ENCODE data around the gene PRKRIP1. TPM values are rescaled to one million over a fixed set of nuclear protein-coding genes. Genes with fewer than 3 reads are reported as not detected.

PRKRIP1 gene
- total RNA-seq, 1 donor from 2014 or later: 37.3 TPM

DNA sequence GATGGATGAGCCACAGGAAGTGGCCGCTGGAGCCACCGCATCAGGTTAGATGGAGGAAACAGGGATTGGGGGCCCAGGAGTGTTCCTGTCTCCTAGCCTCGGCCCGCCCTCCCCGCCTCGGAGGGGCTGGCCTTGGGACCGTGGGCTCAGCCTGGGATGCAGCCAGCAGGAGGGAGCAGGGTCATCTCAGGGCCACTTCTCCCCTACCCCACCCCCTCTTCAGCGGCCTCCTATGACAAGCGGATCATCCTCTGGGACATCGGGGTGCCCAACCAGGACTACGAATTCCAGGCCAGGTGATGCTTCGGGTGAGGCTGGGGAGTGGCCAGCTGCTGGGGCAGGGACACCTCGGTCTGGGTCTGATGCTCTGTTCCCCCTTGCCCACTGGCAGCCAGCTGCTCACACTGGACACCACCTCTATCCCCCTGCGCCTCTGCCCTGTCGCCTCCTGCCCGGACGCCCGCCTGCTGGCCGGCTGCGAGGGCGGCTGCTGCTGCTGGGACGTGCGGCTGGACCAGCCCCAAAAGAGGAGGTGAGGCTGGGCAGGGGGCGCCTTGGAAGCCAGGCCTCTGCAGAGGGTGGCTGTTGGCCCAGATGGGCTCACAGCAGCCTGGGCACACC, 73.3 kb downstream of the PRKRIP1 start:
- H3K9me3 Mint-ChIP-seq (ENCODE audit: unreplicated experiment): no peaks in the 10 kb centered on the region
- H3K9me3 ChIP-seq (ENCODE audit: insufficient read depth, low read depth, low read length): no peaks in the 10 kb centered on the region

GRCh38 chr7:102469972-102470825, 74.0 kb downstream of the PRKRIP1 start:
- no peaks in the 10 kb centered on the region for H3K4me1 Mint-ChIP-seq (ENCODE audit: low read depth, unreplicated experiment)
- Histone ChIP-seq H3K27me3 (ENCODE audit: insufficient read depth, low read length) (no peaks in the 10 kb centered on the region), H3K36me3 (ENCODE audit: insufficient read depth, low read length) (peaks cover 3% of the 10 kb centered on the region), H3K4me1 (ENCODE audit: insufficient read depth, low read length) (peaks cover 12% of the 10 kb centered on the region), H2AFZ (ENCODE audit: low read depth, low read length) (no peak overlapping the region), H3K79me2 (ENCODE audit: insufficient read depth, low read length) (peaks cover 9% of the 10 kb centered on the region), H3K9me3 (ENCODE audit: insufficient read depth, low read depth, low read length) (no peaks in the 10 kb centered on the region), H3K27ac (ENCODE audit: low read depth, low read length) (no peak overlapping the region), H3K4me3 (ENCODE audit: insufficient read depth, low read depth, low read length) (no peak overlapping the region), H4K20me1 (ENCODE audit: insufficient read depth, low read length) (peaks cover 27% of the 10 kb centered on the region), H3K4me2 (ENCODE audit: low read length) (no peak overlapping the region), H3K9ac (ENCODE audit: low read length) (no peak overlapping the region)
- TF ChIP-seq EZH2 (IDR thresholded peaks at IDR 0.05; ENCODE audit: insufficient read depth, low read length) (no peak), CTCF (IDR thresholded peaks at IDR 0.05; ENCODE audit: insufficient read depth, low read depth, low read length) (no peak)
- DNase-seq (ENCODE audit: low read depth): no peak
- H3K36me3 Mint-ChIP-seq (ENCODE audit: low read depth, unreplicated experiment): peaks cover 4% of the 10 kb centered on the region
- H3K27me3 Mint-ChIP-seq (ENCODE audit: low read depth, unreplicated experiment): no peaks in the 10 kb centered on the region
- no peak overlapping the region for H3K27ac Mint-ChIP-seq (ENCODE audit: unreplicated experiment)
- no peak overlapping the region for H3K4me3 Mint-ChIP-seq (ENCODE audit: unreplicated experiment)
- no peaks in the 10 kb centered on the region for H3K9me3 Mint-ChIP-seq (ENCODE audit: unreplicated experiment)
- no peak for FAIRE-seq

More for the DNA sequence above, 73.3 kb downstream of the PRKRIP1 start:
- DNase-seq (ENCODE audit: low read depth) (no peak), FAIRE-seq (no peak)
- H3K4me1 Mint-ChIP-seq (ENCODE audit: low read depth, unreplicated experiment): no peaks in the 10 kb centered on the region
- no peaks in the 10 kb centered on the region for H3K27me3 Mint-ChIP-seq (ENCODE audit: low read depth, unreplicated experiment)
- peaks cover 4% of the 10 kb centered on the region for H3K36me3 Mint-ChIP-seq (ENCODE audit: low read depth, unreplicated experiment)
- no peak overlapping the region for H3K27ac ChIP-seq (ENCODE audit: low read depth, low read length)
- peaks cover 27% of the 10 kb centered on the region for H4K20me1 ChIP-seq (ENCODE audit: insufficient read depth, low read length)
- peaks cover 3% of the 10 kb centered on the region for H3K36me3 ChIP-seq (ENCODE audit: insufficient read depth, low read length)
- H3K4me1 ChIP-seq (ENCODE audit: insufficient read depth, low read length): peaks cover 12% of the 10 kb centered on the region
- no peak overlapping the region for H2AFZ ChIP-seq (ENCODE audit: low read depth, low read length)
- H3K9ac ChIP-seq (ENCODE audit: low read length): no peak overlapping the region
- no peak overlapping the region for H3K4me2 ChIP-seq (ENCODE audit: low read length)
- H3K4me3 ChIP-seq (ENCODE audit: insufficient read depth, low read depth, low read length): no peak overlapping the region
- no peak overlapping the region for H3K4me3 Mint-ChIP-seq (ENCODE audit: unreplicated experiment)
- TF ChIP-seq CTCF (IDR thresholded peaks at IDR 0.05; ENCODE audit: insufficient read depth, low read depth, low read length) (no peak), EZH2 (IDR thresholded peaks at IDR 0.05; ENCODE audit: insufficient read depth, low read length) (no peak)
- no peak overlapping the region for H3K27ac Mint-ChIP-seq (ENCODE audit: unreplicated experiment)
- no peaks in the 10 kb centered on the region for H3K27me3 ChIP-seq (ENCODE audit: insufficient read depth, low read length)
- H3K79me2 ChIP-seq (ENCODE audit: insufficient read depth, low read length): peaks cover 15% of the 10 kb centered on the region

GRCh38 chr7:102471791-102472125, 75.6 kb downstream of the PRKRIP1 start:
- Histone ChIP-seq H4K20me1 (ENCODE audit: insufficient read depth, low read length) (peaks cover 18% of the 10 kb centered on the region), H3K4me1 (ENCODE audit: insufficient read depth, low read length) (peaks cover 2% of the 10 kb centered on the region), H3K9ac (ENCODE audit: low read length) (no peak overlapping the region), H2AFZ (ENCODE audit: low read depth, low read length) (no peak overlapping the region), H3K9me3 (ENCODE audit: insufficient read depth, low read depth, low read length) (no peaks in the 10 kb centered on the region), H3K36me3 (ENCODE audit: insufficient read depth, low read length) (peaks cover 3% of the 10 kb centered on the region), H3K27ac (ENCODE audit: low read depth, low read length) (no peak overlapping the region), H3K4me3 (ENCODE audit: insufficient read depth, low read depth, low read length) (no peak overlapping the region), H3K27me3 (ENCODE audit: insufficient read depth, low read length) (no peaks in the 10 kb centered on the region), H3K4me2 (ENCODE audit: low read length) (no peak overlapping the region), H3K79me2 (ENCODE audit: insufficient read depth, low read length) (no peaks in the 10 kb centered on the region)
- Mint-ChIP-seq H3K9me3 (ENCODE audit: unreplicated experiment) (no peaks in the 10 kb centered on the region), H3K4me1 (ENCODE audit: low read depth, unreplicated experiment) (no peaks in the 10 kb centered on the region), H3K27me3 (ENCODE audit: low read depth, unreplicated experiment) (no peaks in the 10 kb centered on the region), H3K27ac (ENCODE audit: unreplicated experiment) (no peak overlapping the region), H3K36me3 (ENCODE audit: low read depth, unreplicated experiment) (peaks cover 4% of the 10 kb centered on the region), H3K4me3 (ENCODE audit: unreplicated experiment) (no peak overlapping the region)
- no peak for FAIRE-seq
- no peak for DNase-seq (ENCODE audit: low read depth)
- TF ChIP-seq EZH2 (IDR thresholded peaks at IDR 0.05; ENCODE audit: insufficient read depth, low read length) (no peak), CTCF (IDR thresholded peaks at IDR 0.05; ENCODE audit: insufficient read depth, low read depth, low read length) (no peak)

All from astrocyte (in vitro differentiated cells and primary cell).